SK-N-SH (cell line): ENCODE measurements around the gene GPR155.

Source experiments
- EZH2phosphoT487 ChIP-seq: fragments of 200-600 bp; sonication (generic); IDR thresholded peaks from 2 replicates; pipeline ENCODE4 v1.6.1; 2017; ENCODE audit warnings: low read depth, mixed run types, mild to moderate bottlenecking, antibody characterized with exemption, moderate library complexity, borderline replicate concordance
- POLR2AphosphoS5 ChIP-seq: IDR thresholded peaks from 2 replicates; pipeline ENCODE4 v1.6.1; 2012; ENCODE audit warnings: low read depth, low read length
- SIN3A ChIP-seq: IDR thresholded peaks from 2 replicates; pipeline ENCODE4 v1.6.1; 2012; ENCODE audit warnings: low read depth, mild to moderate bottlenecking, low read length, moderate library complexity, borderline replicate concordance
- TCF12 ChIP-seq: IDR thresholded peaks from 2 replicates; pipeline ENCODE4 v1.4.0; 2012
- TF ChIP-seq, protein P1 (sequence below): fragments of 200-600 bp; sonication (generic); IDR thresholded peaks from 2 replicates; pipeline ENCODE4 v1.6.1; 2017; ENCODE audit warnings: antibody characterized with exemption, mild to moderate bottlenecking, moderate library complexity
- TF ChIP-seq, protein P2 (sequence below): IDR thresholded peaks from 2 replicates; pipeline ENCODE4 v1.4.0; 2012; ENCODE audit warnings: low read depth

DNA sequence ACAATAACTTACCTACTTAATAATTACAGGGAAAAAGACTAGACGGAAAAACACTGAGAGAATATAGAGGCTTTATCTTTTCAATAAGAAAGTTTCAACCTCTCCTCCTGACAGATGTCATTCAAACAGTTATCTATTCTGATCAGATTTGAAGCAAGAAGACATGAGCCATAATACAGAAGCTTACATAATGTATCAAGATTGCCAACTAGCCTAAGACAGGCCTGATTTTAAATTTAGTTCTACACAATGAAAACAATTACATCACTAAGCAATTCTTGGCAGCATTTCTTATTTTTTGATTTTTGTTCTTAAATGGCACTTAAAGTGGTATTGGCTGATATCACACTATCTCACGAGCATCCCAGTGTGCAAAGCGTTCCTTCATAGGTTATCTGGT, 41.6 kb downstream of the GPR155 start:
- TF ChIP-seq, protein P1, sequence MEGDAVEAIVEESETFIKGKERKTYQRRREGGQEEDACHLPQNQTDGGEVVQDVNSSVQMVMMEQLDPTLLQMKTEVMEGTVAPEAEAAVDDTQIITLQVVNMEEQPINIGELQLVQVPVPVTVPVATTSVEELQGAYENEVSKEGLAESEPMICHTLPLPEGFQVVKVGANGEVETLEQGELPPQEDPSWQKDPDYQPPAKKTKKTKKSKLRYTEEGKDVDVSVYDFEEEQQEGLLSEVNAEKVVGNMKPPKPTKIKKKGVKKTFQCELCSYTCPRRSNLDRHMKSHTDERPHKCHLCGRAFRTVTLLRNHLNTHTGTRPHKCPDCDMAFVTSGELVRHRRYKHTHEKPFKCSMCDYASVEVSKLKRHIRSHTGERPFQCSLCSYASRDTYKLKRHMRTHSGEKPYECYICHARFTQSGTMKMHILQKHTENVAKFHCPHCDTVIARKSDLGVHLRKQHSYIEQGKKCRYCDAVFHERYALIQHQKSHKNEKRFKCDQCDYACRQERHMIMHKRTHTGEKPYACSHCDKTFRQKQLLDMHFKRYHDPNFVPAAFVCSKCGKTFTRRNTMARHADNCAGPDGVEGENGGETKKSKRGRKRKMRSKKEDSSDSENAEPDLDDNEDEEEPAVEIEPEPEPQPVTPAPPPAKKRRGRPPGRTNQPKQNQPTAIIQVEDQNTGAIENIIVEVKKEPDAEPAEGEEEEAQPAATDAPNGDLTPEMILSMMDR: no peak
- TF ChIP-seq SIN3A: no peak
- TF ChIP-seq EZH2phosphoT487: no peak
- TF ChIP-seq POLR2AphosphoS5: no peak
- TF ChIP-seq TCF12: no peak
- TF ChIP-seq, protein P2, sequence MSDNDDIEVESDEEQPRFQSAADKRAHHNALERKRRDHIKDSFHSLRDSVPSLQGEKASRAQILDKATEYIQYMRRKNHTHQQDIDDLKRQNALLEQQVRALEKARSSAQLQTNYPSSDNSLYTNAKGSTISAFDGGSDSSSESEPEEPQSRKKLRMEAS: no peak
